ENCODE results near the gene TPST2. TPM values are rescaled to one million over a fixed set of nuclear protein-coding genes. Genes with fewer than 3 reads are reported as not detected.

The TPST2 gene
- total and polyA plus RNA-seq, 10 of the 15 experiments (the other 5 are each of a cell fraction or from before 2014, with no cell fraction given), result 6.3 to 33.7 (median 28.4) TPM

GRCh38 chr22:26554956-26555355 is 35.0 kb downstream of the TPST2 start:
- 83% methylated on average over 6 of the region's 6 CpGs for WGBS (ENCODE audit: insufficient coverage, insufficient replicate concordance, low lambda C conversion rate, missing lambda C conversion rate)

More at GRCh38 chr22:26554956-26555355, 35.0 kb downstream of the TPST2 start:
- Histone ChIP-seq H3K27me3 (replicated peaks in 1 of 2; ENCODE audit: control insufficient read depth in 2 of 2, insufficient read depth in 2 of 2, low read length in 1 of 2) (no peaks in the 10 kb centered on the region), H2AFZ (ENCODE audit: control insufficient read depth, low read depth, low read length) (no peak overlapping the region), H3K79me2 (ENCODE audit: control insufficient read depth, insufficient read depth, low read length) (no peaks in the 10 kb centered on the region; the same call in none of the 2 replicates), H3K36me3 (ENCODE audit: control insufficient read depth in 2 of 2, insufficient read depth in 2 of 2, low read length in 1 of 2) (no peaks in the 10 kb centered on the region; a peak in 3 of 4 replicates), H3K27ac (ENCODE audit: control insufficient read depth, insufficient read depth) (no peak overlapping the region), H3K4me2 (ENCODE audit: control insufficient read depth, insufficient read depth) (no peak overlapping the region), H3K4me3 (no peak overlapping the region), H3K9me3 (replicated peaks; ENCODE audit: control insufficient read depth, insufficient read depth, low read length) (no peaks in the 10 kb centered on the region), H3K4me1 (ENCODE audit: control insufficient read depth, insufficient read depth, low read length) (no peaks in the 10 kb centered on the region), H4K20me1 (ENCODE audit: control insufficient read depth, insufficient read depth) (no peaks in the 10 kb centered on the region), H3K9ac (ENCODE audit: control insufficient read depth, insufficient read depth, low read length) (no peak overlapping the region)
- ChIA-PET RAD21 (ENCODE audit: unreplicated experiment) (no interaction called here), SMC1A (ENCODE audit: uncharacterized antibody, unreplicated experiment) (no interaction called here), CTCF (interaction anchor here (0.7 to 1.5 kb wide), 2 partner anchors 9 to 89 kb away, joined by 3 to 5 read pairs; no protein-coding TSS in a partner anchor), POLR2A (no interaction called here)
- DNase-seq (ENCODE audit: low read depth, low spot score), result no peak
- TF ChIP-seq RELA (IDR thresholded peaks at IDR 0.05; ENCODE audit: borderline replicate concordance, partially characterized antibody) (no peak), POU2F2 (IDR thresholded peaks at IDR 0.05; ENCODE audit: borderline replicate concordance, low read depth, low read length) (no peak), FOXM1 (IDR thresholded peaks at IDR 0.05; ENCODE audit: low read depth, low read length) (no peak), CREB1 (IDR thresholded peaks at IDR 0.05; ENCODE audit: low read depth) (no peak), SMAD1 (IDR thresholded peaks at IDR 0.05; ENCODE audit: low read depth, partially characterized antibody) (no peak), CHD1 (IDR thresholded peaks at IDR 0.05; ENCODE audit: low read depth, low read length) (no peak), MEF2A (IDR thresholded peaks at IDR 0.05; ENCODE audit: insufficient read depth, low read depth, low read length) (no peak)
- TF ChIP-seq, protein P1, sequence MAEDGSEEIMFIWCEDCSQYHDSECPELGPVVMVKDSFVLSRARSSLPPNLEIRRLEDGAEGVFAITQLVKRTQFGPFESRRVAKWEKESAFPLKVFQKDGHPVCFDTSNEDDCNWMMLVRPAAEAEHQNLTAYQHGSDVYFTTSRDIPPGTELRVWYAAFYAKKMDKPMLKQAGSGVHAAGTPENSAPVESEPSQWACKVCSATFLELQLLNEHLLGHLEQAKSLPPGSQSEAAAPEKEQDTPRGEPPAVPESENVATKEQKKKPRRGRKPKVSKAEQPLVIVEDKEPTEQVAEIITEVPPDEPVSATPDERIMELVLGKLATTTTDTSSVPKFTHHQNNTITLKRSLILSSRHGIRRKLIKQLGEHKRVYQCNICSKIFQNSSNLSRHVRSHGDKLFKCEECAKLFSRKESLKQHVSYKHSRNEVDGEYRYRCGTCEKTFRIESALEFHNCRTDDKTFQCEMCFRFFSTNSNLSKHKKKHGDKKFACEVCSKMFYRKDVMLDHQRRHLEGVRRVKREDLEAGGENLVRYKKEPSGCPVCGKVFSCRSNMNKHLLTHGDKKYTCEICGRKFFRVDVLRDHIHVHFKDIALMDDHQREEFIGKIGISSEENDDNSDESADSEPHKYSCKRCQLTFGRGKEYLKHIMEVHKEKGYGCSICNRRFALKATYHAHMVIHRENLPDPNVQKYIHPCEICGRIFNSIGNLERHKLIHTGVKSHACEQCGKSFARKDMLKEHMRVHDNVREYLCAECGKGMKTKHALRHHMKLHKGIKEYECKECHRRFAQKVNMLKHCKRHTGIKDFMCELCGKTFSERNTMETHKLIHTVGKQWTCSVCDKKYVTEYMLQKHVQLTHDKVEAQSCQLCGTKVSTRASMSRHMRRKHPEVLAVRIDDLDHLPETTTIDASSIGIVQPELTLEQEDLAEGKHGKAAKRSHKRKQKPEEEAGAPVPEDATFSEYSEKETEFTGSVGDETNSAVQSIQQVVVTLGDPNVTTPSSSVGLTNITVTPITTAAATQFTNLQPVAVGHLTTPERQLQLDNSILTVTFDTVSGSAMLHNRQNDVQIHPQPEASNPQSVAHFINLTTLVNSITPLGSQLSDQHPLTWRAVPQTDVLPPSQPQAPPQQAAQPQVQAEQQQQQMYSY (CRISPR knock-in tag; IDR thresholded peaks at IDR 0.05), result no peak
- BruUV-seq (replicated peaks), result no TSS peak
- FAIRE-seq, result no peak
- ATAC-seq, result no peak
- intact Hi-C loops (cut with micrococcal nuclease; ENCODE audit: unreplicated experiment) (no loop called here), in situ Hi-C loops (cut with MboI) (no loop called here)
